Spleen (tissue), 7 donors: ENCODE data around the gene COL2A1.

ENCODE experiments used
- POLR2AphosphoS5 ChIP-seq, 3 donors: sonication (generic); formaldehyde crosslinking; IDR thresholded peaks; one replicate each; pipeline ENCODE4 v1.5.1; 2017; ENCODE audit warnings: antibody characterized with exemption in 3 of 3
- TF ChIP-seq, protein P1 (sequence below), 11 experiments: fragments of 200-600 bp in 7 of 11; fragments of 450-650 bp in 4 of 11; sonication (generic) in 4 of 11; IDR thresholded peaks in 8 of 11; conservative IDR thresholded peaks in 3 of 11; 1 replicate in 7 of 11; 2 replicates in 4 of 11; pipeline versions ENCODE4 v1.4.0 to v1.8.0; 2016 to 2021; ENCODE audit warnings: antibody characterized with exemption in 11 of 11, inconsistent platforms in 4 of 11, mild to moderate bottlenecking in 1 of 11
- donor health status: DM: no; HTN: no; CAD: no; lungs with moderate emphysema.
- donor health status: DM: no; HTN: no; CAD: no.
- donor health status: DM: no; HTN: no; CAD: no.

DNA sequence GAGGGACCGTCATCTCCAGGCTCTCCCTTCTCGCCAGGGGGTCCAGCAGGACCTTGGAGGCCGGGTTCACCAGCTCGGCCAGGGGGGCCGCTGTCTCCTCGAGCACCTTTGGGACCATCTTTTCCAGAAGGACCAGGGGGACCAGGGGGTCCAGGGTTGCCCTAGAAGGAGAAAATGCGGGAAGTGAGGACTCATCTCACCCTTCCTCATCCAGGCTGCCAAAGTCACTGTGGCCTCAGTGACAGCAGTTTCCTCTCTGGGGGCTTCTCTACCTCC, 25.7 kb downstream of the COL2A1 start:
- TF ChIP-seq, protein P1, sequence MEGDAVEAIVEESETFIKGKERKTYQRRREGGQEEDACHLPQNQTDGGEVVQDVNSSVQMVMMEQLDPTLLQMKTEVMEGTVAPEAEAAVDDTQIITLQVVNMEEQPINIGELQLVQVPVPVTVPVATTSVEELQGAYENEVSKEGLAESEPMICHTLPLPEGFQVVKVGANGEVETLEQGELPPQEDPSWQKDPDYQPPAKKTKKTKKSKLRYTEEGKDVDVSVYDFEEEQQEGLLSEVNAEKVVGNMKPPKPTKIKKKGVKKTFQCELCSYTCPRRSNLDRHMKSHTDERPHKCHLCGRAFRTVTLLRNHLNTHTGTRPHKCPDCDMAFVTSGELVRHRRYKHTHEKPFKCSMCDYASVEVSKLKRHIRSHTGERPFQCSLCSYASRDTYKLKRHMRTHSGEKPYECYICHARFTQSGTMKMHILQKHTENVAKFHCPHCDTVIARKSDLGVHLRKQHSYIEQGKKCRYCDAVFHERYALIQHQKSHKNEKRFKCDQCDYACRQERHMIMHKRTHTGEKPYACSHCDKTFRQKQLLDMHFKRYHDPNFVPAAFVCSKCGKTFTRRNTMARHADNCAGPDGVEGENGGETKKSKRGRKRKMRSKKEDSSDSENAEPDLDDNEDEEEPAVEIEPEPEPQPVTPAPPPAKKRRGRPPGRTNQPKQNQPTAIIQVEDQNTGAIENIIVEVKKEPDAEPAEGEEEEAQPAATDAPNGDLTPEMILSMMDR (IDR thresholded peaks at IDR 0.05 in 8 of 11, conservative IDR thresholded peaks at IDR 0.05 in 3 of 11): no peak
- no peak for TF ChIP-seq POLR2AphosphoS5 (IDR thresholded peaks at IDR 0.05)
